Activated CD8-positive, alpha-beta memory T cell treated with anti-CD3 and anti-CD28 coated beads for 24 hours (primary cell): ENCODE measurements around the gene RAPGEF5.

ENCODE experiments used
- DNase-seq: peaks from one replicate; pipeline ENCODE4 v3.0.0-alpha.2; 2020

The RAPGEF5 gene

GRCh38 chr7:22348379-22348778, 8.6 kb downstream of the RAPGEF5 start:
- no peak for DNase-seq

GRCh38 chr7:22346383-22347107, 10.4 kb downstream of the RAPGEF5 start:
- DNase-seq = no peak

- no peak for DNase-seq
Measured at GRCh38 chr7:22344655-22345054, 12.3 kb downstream of the RAPGEF5 start.

- DNase-seq = no peak
Measured at GRCh38 chr7:22343612-22344011, 13.3 kb downstream of the RAPGEF5 start.

GRCh38 chr7:22343071-22343470, 13.9 kb downstream of the RAPGEF5 start:
- no peak for DNase-seq

GRCh38 chr7:22339725-22340390, 17.1 kb downstream of the RAPGEF5 start:
- DNase-seq = no peak

- DNase-seq = no peak
Measured at GRCh38 chr7:22338877-22339276, 18.1 kb downstream of the RAPGEF5 start.

- DNase-seq = no peak
Measured at GRCh38 chr7:22338411-22338810, 18.5 kb downstream of the RAPGEF5 start.

- DNase-seq = no peak
Measured at GRCh38 chr7:22333680-22334141, 23.2 kb downstream of the RAPGEF5 start.

GRCh38 chr7:22332461-22332870, 24.5 kb downstream of the RAPGEF5 start:
- DNase-seq = no peak

GRCh38 chr7:22331704-22332103, 25.2 kb downstream of the RAPGEF5 start:
- no peak for DNase-seq

- DNase-seq = no peak
Measured at GRCh38 chr7:22330903-22331302, 26.1 kb downstream of the RAPGEF5 start.

- DNase-seq = no peak
Measured at GRCh38 chr7:22329816-22330524, 27.0 kb downstream of the RAPGEF5 start.

GRCh38 chr7:22326181-22326580, 30.8 kb downstream of the RAPGEF5 start:
- no peak for DNase-seq

- no peak for DNase-seq
Measured at GRCh38 chr7:22325671-22326070, 31.3 kb downstream of the RAPGEF5 start.

- DNase-seq = no peak
Measured at GRCh38 chr7:22323714-22324113, 33.2 kb downstream of the RAPGEF5 start.

GRCh38 chr7:22320416-22320815, 36.5 kb downstream of the RAPGEF5 start:
- DNase-seq = no peak

GRCh38 chr7:22319424-22320403, 37.2 kb downstream of the RAPGEF5 start:
- DNase-seq = no peak

- DNase-seq = no peak
Measured at GRCh38 chr7:22318376-22318775, 38.6 kb downstream of the RAPGEF5 start.

- no peak for DNase-seq
Measured at GRCh38 chr7:22317632-22318031, 39.3 kb downstream of the RAPGEF5 start.

GRCh38 chr7:22316914-22317313, 40.0 kb downstream of the RAPGEF5 start:
- no peak for DNase-seq

GRCh38 chr7:22307816-22308215, 49.1 kb downstream of the RAPGEF5 start:
- DNase-seq = no peak

GRCh38 chr7:22305706-22306105, 51.2 kb downstream of the RAPGEF5 start:
- no peak for DNase-seq
